Endothelial cell (in vitro differentiated cells): Measurements from ENCODE around the gene KSR1. TPM values are rescaled to one million over a fixed set of nuclear protein-coding genes. Genes with fewer than 3 reads are reported as not detected.

Experiments used
- DNase-seq: peaks from one replicate; pipeline ENCODE4 v3.0.0; 2021; ENCODE audit warnings: low spot score
- H3K27ac Mint-ChIP-seq: one replicate; pipeline ENCODE4 v1.8.0; 2021; ENCODE audit warnings: mixed read lengths, inconsistent platforms; ENCODE audit not compliant: unreplicated experiment
- H3K27me3 Mint-ChIP-seq: one replicate; pipeline ENCODE4 v1.8.0; 2021; ENCODE audit warnings: mild to moderate bottlenecking, moderate library complexity, mixed read lengths, inconsistent platforms; ENCODE audit not compliant: unreplicated experiment
- H3K36me3 Mint-ChIP-seq: one replicate; pipeline ENCODE4 v1.8.0; 2021; ENCODE audit warnings: mild to moderate bottlenecking, low read depth, mixed read lengths, inconsistent platforms; ENCODE audit not compliant: unreplicated experiment
- H3K4me1 Mint-ChIP-seq: one replicate; pipeline ENCODE4 v1.8.0; 2021; ENCODE audit warnings: mild to moderate bottlenecking, mixed read lengths, inconsistent platforms; ENCODE audit not compliant: unreplicated experiment
- H3K4me3 Mint-ChIP-seq: one replicate; pipeline ENCODE4 v1.8.0; 2021; ENCODE audit warnings: mild to moderate bottlenecking, mixed read lengths, inconsistent platforms; ENCODE audit not compliant: unreplicated experiment
- H3K9me3 Mint-ChIP-seq: one replicate; pipeline ENCODE4 v1.8.0; 2021; ENCODE audit warnings: mixed read lengths, inconsistent platforms; ENCODE audit not compliant: unreplicated experiment
- CTCF ChIP-seq: fragments of 200-600 bp; sonication (generic); IDR thresholded peaks from one replicate; pipeline ENCODE4 v1.5.0; 2021; ENCODE audit warnings: antibody characterized with exemption; ENCODE audit not compliant: unreplicated experiment
- total RNA-seq: library from RNA; stranded (reverse); fragmentation: NEBNext Ultra II Directional; extraction: Animal tissue kit (Norgen Biotek cat#: 25700); gene quantifications from one replicate; pipeline ENCODE4 v1.2.1, GENCODE V29; 2021; ENCODE audit not compliant: unreplicated experiment

Gene KSR1
- total RNA-seq, 1 donor from 2014 or later, result 65.2 TPM

- Mint-ChIP-seq H3K9me3 (no peaks in the 10 kb centered on the region), H3K27ac (no peak overlapping the region), H3K27me3 (peaks cover 2% of the 10 kb centered on the region), H3K4me3 (peak overlapping the region; percentile 97), H3K36me3 (no peaks in the 10 kb centered on the region), H3K4me1 (peaks cover 34% of the 10 kb centered on the region)
- DNase-seq, result peak; percentile 29
- no peak for TF ChIP-seq CTCF
Measured at GRCh38 chr17:27457731-27458523, 1.7 kb downstream of the KSR1 start.

- no peak for DNase-seq
- Mint-ChIP-seq H3K36me3 (no peaks in the 10 kb centered on the region), H3K4me3 (peak overlapping the region; percentile 85), H3K4me1 (peaks cover 40% of the 10 kb centered on the region), H3K27me3 (peaks cover 2% of the 10 kb centered on the region), H3K27ac (peak overlapping the region; percentile 36), H3K9me3 (no peaks in the 10 kb centered on the region)
- no peak for TF ChIP-seq CTCF
Measured at GRCh38 chr17:27458524-27458908, 2.3 kb downstream of the KSR1 start.

- peaks cover 2% of the 10 kb centered on the region for H3K27me3 Mint-ChIP-seq
- H3K36me3 Mint-ChIP-seq, result no peaks in the 10 kb centered on the region
- no peak for TF ChIP-seq CTCF
- no peak overlapping the region for H3K4me3 Mint-ChIP-seq
- peaks cover 47% of the 10 kb centered on the region for H3K4me1 Mint-ChIP-seq
- DNase-seq, result no peak
- no peak overlapping the region for H3K27ac Mint-ChIP-seq
- no peaks in the 10 kb centered on the region for H3K9me3 Mint-ChIP-seq
Measured at GRCh38 chr17:27459433-27459832, 3.2 kb downstream of the KSR1 start.

GRCh38 chr17:27460196-27460725 lies 4.0 kb downstream of the KSR1 start:
- Mint-ChIP-seq H3K36me3 (no peaks in the 10 kb centered on the region), H3K27ac (no peak overlapping the region), H3K4me1 (peaks cover 54% of the 10 kb centered on the region), H3K27me3 (peaks cover 2% of the 10 kb centered on the region), H3K4me3 (no peak overlapping the region), H3K9me3 (no peaks in the 10 kb centered on the region)
- TF ChIP-seq CTCF, result no peak
- DNase-seq, result no peak

GRCh38 chr17:27461192-27461859 lies 5.1 kb downstream of the KSR1 start:
- Mint-ChIP-seq H3K36me3 (no peaks in the 10 kb centered on the region), H3K4me3 (no peak overlapping the region), H3K27me3 (peaks cover 2% of the 10 kb centered on the region), H3K27ac (no peak overlapping the region), H3K9me3 (no peaks in the 10 kb centered on the region), H3K4me1 (peaks cover 62% of the 10 kb centered on the region)
- TF ChIP-seq CTCF, result no peak
- DNase-seq, result no peak
